ENCODE results near the gene MIA. TPM values are rescaled to one million over a fixed set of nuclear protein-coding genes. Genes with fewer than 3 reads are reported as not detected.
A peak's percentile ranks its signal among the peaks of the same experiment; 100 is the strongest.
"Not testable (repeated sequence)": the region's sequence is repeated elsewhere in the genome, so short reads cannot be mapped to it uniquely, and the experiment has no call there.

The MIA gene
- total RNA-seq, 3 donors from 2014 or later, result 5.6 to 47.3 TPM; not detected in 1

DNA sequence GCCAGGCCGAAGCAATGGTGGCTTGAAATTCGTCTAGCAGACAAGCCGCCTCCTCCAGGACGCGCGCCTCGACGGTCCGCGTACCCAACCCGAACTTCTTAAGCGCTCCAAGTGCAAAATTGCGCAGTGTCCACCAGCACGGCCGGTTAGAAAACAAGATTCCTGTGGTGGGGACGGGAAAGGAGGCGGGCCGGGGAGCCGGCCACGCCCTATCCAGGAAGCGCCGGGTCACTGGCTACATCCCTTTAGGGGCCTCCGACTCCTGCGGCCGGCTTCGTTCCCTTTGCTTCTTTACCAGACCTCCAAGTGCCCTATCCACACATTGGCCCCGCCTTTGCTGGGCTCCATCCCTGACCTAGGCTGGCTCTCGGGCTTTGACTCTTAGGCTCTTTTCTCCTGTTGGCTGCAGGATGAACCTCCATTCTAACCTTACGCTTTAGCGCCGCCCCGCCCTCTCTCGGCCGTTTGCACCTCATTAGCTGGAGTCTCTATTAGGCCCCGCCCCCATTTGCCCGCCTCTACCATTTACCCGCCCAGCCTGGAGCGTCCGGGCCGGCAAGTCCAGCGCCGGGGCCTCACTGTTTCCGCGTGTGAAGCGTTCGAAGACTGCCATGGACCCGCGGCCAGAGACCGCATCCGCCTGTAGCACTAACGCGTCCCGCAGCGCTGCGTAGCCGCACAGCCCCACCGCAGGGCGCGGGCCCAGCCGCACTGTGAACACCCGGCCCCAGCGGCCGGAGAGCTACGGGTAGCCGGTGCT lies 35.5 kb downstream of the MIA start:
- H3K4me1 ChIP-seq, result peaks cover 11 to 19% of the 10 kb centered on the region in 2 donors
- H3K27ac ChIP-seq, result peak overlapping the region; percentile 81
- H3K9me3 ChIP-seq, H3K36me3 ChIP-seq, H3K27me3 ChIP-seq: not testable (repeated sequence)
- peak; percentile 80 for DNase-seq (ENCODE audit: low spot score in 2 of 2)
- H3K4me3 ChIP-seq, result peak overlapping the region; percentile 29 to 68 (median 50)
- peak in 1 of 3 donors; percentile 51 for TF ChIP-seq POLR2AphosphoS5 (IDR thresholded peaks at IDR 0.05)
- TF ChIP-seq, protein P1, sequence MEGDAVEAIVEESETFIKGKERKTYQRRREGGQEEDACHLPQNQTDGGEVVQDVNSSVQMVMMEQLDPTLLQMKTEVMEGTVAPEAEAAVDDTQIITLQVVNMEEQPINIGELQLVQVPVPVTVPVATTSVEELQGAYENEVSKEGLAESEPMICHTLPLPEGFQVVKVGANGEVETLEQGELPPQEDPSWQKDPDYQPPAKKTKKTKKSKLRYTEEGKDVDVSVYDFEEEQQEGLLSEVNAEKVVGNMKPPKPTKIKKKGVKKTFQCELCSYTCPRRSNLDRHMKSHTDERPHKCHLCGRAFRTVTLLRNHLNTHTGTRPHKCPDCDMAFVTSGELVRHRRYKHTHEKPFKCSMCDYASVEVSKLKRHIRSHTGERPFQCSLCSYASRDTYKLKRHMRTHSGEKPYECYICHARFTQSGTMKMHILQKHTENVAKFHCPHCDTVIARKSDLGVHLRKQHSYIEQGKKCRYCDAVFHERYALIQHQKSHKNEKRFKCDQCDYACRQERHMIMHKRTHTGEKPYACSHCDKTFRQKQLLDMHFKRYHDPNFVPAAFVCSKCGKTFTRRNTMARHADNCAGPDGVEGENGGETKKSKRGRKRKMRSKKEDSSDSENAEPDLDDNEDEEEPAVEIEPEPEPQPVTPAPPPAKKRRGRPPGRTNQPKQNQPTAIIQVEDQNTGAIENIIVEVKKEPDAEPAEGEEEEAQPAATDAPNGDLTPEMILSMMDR (IDR thresholded peaks at IDR 0.05), result peak in 1 of 3 donors; percentile 29
- intact Hi-C loops (cut with DNase I; ENCODE audit: low total_unique reads), result loop anchor here (10.0 kb wide), 1 partner anchor 146 kb away; no protein-coding TSS in a partner anchor

DNA sequence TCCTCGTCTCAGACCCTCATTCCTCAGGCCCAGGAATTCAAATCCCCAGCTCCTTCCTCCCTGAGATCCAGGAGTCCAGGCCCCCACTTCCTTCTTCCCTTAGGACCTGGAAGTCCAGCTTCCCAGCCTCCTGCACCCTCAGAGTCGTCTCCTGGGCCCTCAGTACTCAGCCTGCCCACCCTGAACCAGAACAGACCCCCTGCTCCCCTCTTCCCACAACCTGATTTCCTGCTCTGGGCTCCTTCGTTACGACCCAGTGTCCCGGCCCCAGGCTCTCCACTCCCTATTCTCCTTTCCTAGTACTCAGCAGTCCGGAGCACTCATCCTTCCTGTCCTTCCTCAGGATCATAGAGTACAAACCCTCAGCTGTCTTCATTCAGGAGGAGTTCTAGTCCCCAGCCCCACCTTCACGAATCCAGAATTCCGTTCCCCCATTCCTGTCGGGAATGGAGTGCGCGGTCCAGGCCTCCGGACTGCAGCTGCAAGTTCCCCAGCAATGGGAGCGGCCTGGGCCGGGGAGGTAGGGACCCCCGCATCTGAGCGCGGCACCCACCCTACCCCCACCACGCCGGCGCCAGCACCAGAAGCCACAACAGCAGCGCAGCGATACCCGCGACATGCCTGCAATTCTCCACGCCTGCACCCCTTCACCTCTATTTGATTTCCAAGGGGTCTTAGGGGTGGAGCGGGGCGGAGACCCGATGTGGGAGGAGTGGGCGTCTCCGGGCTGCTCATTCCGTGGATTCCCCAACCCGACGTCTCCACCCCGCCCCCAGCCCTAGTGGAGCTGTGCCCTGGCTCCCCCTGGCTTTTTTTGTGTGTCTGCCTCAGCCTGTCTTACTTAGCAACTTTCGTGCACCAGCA lies 36.4 kb downstream of the MIA start:
- H3K27me3 ChIP-seq, result no peaks in the 10 kb centered on the region
- no peak for TF ChIP-seq POLR2A (IDR thresholded peaks at IDR 0.05)
- TF ChIP-seq, protein P1 (IDR thresholded peaks at IDR 0.05), result no peak
- TF ChIP-seq POLR2AphosphoS5 (IDR thresholded peaks at IDR 0.05), result no peak
- DNase-seq (ENCODE audit: low spot score in 2 of 2), result no peak
- peak overlapping the region; percentile 81 for H3K27ac ChIP-seq
- H3K9me3 ChIP-seq, result no peaks in the 10 kb centered on the region
- no peaks in the 10 kb centered on the region for H3K36me3 ChIP-seq
- peak overlapping the region; percentile 29 to 68 (median 50) for H3K4me3 ChIP-seq
- peaks cover 7 to 13% of the 10 kb centered on the region in 2 donors for H3K4me1 ChIP-seq
- intact Hi-C loops (cut with DNase I; ENCODE audit: low total_unique reads), result loop anchor here (10.0 kb wide), 1 partner anchor 147 kb away; no protein-coding TSS in a partner anchor

DNA sequence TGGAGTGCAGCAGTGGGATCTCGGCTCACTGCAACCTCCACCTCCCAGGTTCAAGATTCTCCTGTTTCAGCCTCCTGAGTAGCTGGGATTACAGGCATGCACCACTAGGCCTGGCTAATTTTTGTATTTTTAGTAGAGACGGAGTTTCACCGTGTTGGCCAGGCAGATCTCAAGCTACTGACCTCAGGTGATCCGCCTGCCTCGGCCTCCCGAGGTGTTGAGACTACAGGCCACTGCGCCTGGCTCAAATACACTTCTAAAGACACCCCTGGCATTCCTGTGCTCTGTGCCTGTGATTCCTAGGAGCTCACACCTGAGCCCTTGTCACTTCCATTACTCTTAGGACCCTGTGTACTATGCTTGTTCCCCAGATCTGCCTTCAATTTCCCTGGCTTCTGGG lies 37.2 kb downstream of the MIA start:
- DNase-seq (ENCODE audit: low spot score in 2 of 2); H3K4me1 ChIP-seq; H3K27me3 ChIP-seq; H3K4me3 ChIP-seq; H3K36me3 ChIP-seq; H3K9me3 ChIP-seq: not testable (repeated sequence)
- intact Hi-C loops (cut with DNase I; ENCODE audit: low total_unique reads), result loop anchor here (10.0 kb wide), 1 partner anchor 148 kb away; no protein-coding TSS in a partner anchor
- peak overlapping the region in 1 of 2 donors; percentile 69 for H3K27ac ChIP-seq

DNA sequence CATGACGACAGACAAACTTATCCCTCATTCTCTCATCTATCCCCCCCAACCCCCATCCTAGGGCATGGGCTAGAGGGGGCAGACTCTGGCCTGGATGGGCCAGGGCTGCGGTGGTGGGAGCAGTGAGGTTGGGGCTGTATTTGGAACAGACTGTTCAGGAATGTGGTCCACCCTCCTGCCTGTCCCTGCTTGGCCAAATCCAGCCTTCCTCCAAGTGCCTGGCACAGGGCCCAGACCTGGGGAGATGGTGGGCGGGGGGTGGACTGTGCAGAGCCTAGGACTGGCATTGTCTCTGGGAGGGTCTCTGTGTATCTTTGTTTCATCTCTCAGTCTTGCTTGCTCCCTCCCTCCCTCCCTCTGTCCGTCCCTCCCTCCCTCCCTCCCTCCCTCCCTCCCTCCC lies 37.9 kb downstream of the MIA start:
- no peaks in the 10 kb centered on the region for H3K36me3 ChIP-seq
- intact Hi-C loops (cut with DNase I; ENCODE audit: low total_unique reads), result loop anchor here (10.0 kb wide), 1 partner anchor 148 kb away; no protein-coding TSS in a partner anchor
- peaks cover 0 to 3% of the 10 kb centered on the region in 2 donors for H3K4me1 ChIP-seq
- no peaks in the 10 kb centered on the region for H3K9me3 ChIP-seq
- peak in 1 of 2 donors; percentile 81 for DNase-seq (ENCODE audit: low spot score in 2 of 2)
- no peaks in the 10 kb centered on the region for H3K27me3 ChIP-seq
- TF ChIP-seq POLR2A (IDR thresholded peaks at IDR 0.05) (no peak), POLR2AphosphoS5 (IDR thresholded peaks at IDR 0.05) (no peak)
- TF ChIP-seq, protein P1 (IDR thresholded peaks at IDR 0.05), result no peak
- H3K4me3 ChIP-seq, result no peak overlapping the region
- H3K27ac ChIP-seq, result peak overlapping the region; percentile 52 to 69

DNA sequence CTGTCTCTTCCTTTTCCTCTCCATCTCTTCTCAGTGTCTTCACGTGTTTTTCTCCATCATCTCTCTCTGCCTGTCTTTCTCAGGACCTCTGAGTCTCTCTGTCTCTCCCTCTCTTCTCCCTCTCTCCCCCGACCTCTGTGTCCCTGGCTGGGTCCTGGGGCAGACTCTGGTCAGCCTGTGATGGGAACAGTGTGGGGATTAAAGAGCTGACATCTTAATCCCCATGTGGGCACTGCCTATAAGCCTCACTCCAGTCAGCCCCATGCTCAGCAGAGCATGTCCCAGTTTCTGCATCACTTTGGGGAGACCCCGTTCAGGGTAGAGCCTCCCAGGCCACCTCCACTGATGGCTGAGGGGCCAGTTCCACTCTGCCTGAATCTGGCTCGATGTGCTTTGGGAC lies 39.9 kb downstream of the MIA start:
- intact Hi-C loops (cut with DNase I; ENCODE audit: low total_unique reads), result loop anchor here (10.0 kb wide), 1 partner anchor 150 kb away; no protein-coding TSS in a partner anchor
- TF ChIP-seq POLR2AphosphoS5 (IDR thresholded peaks at IDR 0.05) (no peak), POLR2A (IDR thresholded peaks at IDR 0.05) (no peak)
- TF ChIP-seq, protein P1 (IDR thresholded peaks at IDR 0.05), result no peak
- no peak for DNase-seq (ENCODE audit: low spot score in 2 of 2)
- H3K27ac ChIP-seq, result no peak overlapping the region
- H3K4me1 ChIP-seq, result peaks cover 0 to 3% of the 10 kb centered on the region in 2 donors
- H3K9me3 ChIP-seq, result no peaks in the 10 kb centered on the region
- H3K27me3 ChIP-seq, result no peaks in the 10 kb centered on the region
- no peaks in the 10 kb centered on the region for H3K36me3 ChIP-seq
- H3K4me3 ChIP-seq, result no peak overlapping the region

Data from breast epithelium (tissue), 4 donors.